Left ventricle myocardium superior (tissue), 1 donor: Measurements from ENCODE around the gene SMC1A. TPM values are rescaled to one million over a fixed set of nuclear protein-coding genes. Genes with fewer than 3 reads are reported as not detected.
A peak's percentile ranks its signal among the peaks of the same experiment; 100 is the strongest.
"Not testable (repeated sequence)": the region's sequence is repeated elsewhere in the genome, so short reads cannot be mapped to it uniquely, and the experiment has no call there.

Source experiments
- ATAC-seq: fragments of 200-7000 bp; cut with Tn5 transposase; one replicate; pipeline ENCODE4 v1.9.1; 2020; ENCODE audit warnings: mild to moderate bottlenecking, moderate library complexity
- DNase-seq: peaks from one replicate; pipeline ENCODE4 v3.0.0-alpha.2; 2020
- intact Hi-C: fragments of 100-400 bp; cut with micrococcal nuclease; formaldehyde crosslinking; loops from one replicate; pipeline ENCODE4 v1.11.0; 2022
- total RNA-seq: library from RNA; stranded (reverse); fragmentation: NEBNext Ultra II Directional; extraction: Animal tissue kit (Norgen Biotek cat#: 25700); gene quantifications from one replicate; pipeline ENCODE4 v1.2.1, GENCODE V29; 2021
- donor health status: DM: no; HTN: yes; CAD: no; lungs with severe emphysema.

SMC1A gene
- total RNA-seq, 1 donor from 2014 or later = 40.2 TPM

DNA sequence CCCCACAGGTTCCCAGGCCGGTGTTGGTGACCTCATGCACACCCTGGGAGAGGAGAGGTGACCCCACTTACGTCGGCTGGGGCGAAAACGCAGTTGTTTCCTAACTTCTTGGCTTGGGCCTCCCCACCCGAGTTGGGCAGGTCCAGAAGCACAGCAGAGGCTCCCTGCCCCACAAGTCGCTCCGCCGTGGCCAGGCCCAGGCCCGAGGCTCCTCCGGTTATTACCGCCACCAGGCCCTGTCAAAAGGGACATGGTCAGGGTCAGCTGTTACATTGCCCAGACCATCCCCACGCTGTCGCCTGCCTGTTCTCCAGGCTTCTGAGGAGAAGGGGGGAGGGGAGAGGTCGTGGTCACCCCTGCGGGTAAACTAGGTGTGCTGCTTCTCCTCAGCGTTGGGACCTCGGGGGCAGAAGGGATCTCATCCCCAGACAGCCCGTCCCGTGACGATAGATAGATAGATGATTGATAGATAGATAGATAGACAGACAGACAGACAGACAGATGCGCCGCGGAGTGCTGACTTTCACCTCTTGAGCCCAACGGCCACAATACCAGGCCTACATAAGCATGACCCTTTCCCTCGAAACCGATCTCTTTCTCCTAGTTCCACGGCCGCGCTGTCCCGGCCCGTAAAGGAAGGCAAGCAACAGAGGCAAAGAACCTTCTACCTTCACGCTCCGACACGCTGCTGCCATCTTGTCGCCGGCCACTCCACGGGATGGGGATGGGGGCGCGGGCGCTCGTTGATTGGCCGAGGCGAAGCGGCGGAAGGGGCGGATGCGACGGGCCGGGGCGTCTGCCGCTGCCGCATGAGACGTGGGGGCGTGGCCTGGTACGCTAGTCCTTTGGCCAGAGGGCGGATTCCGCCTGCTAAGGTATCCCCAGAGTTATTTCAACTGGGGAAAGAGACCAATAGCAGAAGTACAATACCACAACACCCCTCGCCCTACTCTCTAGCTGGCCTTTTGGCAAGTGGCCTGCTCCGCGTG is 11.5 kb upstream of the SMC1A start, which contains the start of gene HSD17B10:
Gene HSD17B10 (minus strand): TSS at position 720 of the 989 bp plus-strand sequence. CDS start 25 bp downstream, at position 695.
- peak; percentile 100 for ATAC-seq
- intact Hi-C loops = loop anchor here (10.0 kb wide), 1 partner anchor 119 kb away; no protein-coding TSS in a partner anchor
- peak; percentile 94 for DNase-seq

DNA sequence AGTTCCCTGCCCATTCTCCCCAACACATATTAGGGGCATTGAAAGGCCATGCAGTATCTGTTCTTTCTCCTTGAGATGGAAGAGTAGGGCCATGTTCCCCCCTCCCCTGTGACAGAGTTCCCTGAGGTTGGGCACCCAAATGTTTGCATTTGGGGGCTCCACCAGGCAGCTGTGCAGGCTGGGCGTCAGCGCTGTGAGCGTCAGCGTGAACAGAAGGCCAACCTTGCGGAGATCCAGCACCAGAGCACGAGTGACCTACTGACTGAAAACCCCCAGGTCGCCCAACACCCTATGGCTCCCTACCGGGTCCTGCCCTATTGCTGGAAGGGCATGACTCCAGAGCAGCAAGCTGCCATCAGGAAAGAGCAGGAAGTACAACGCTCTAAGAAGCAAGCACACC is 7.8 kb upstream of the SMC1A start:
- intact Hi-C loops = loop anchor here (10.0 kb wide), 1 partner anchor 115 kb away; no protein-coding TSS in a partner anchor
- DNase-seq (no peak), ATAC-seq (no peak)

DNA sequence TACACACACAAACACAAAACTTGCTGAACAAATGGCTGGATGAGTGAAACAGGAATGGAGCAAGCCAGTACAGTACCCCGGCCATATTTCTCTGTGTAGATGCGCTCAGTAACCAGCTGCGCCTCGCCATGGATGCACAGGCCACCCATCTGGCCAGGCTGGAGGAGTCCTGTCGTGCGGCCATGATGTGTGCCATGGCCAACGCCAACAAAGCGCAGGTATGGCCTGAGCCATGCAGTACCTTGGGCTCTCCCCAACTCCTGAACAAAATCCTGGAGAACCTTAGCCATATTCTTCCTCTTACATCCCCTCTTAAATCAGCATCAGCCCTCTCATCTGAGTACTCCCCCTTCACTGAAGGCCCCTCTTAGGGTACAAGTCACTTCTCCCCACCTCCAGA is 7.3 kb upstream of the SMC1A start:
- intact Hi-C loops = loop anchor here (10.0 kb wide), 1 partner anchor 115 kb away; no protein-coding TSS in a partner anchor
- ATAC-seq = no peak
- no peak for DNase-seq

DNA sequence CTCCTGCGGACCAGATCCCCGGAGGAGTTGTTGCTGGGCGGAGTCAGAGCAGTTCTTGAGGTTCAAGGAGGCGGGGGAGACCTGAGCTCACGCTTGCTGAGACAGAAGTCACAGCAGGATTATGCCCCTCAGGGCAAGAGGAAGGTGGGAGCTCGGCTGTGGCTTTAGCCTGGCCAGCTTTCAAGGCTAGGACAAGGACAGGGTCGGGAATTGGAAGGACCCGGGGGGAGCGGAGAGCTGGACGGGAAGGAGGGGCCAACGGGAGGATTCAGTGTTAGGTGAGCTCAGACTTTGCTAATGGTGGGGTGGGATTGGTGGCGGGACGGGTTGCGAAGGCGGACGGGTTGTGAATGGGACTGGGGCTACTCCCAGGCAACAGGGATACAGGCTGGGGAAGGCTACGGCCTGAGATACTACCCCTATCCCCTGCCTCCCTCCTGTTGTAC is 430 bp upstream of the SMC1A start, which contains the start of gene RIBC1:
Gene RIBC1 (plus strand): TSS at position 13 of the 446 bp plus-strand sequence. CDS start 3,404 bp downstream, outside the sequence.
- intact Hi-C loops = no loop called here
- no peak for DNase-seq
- no peak for ATAC-seq

DNA sequence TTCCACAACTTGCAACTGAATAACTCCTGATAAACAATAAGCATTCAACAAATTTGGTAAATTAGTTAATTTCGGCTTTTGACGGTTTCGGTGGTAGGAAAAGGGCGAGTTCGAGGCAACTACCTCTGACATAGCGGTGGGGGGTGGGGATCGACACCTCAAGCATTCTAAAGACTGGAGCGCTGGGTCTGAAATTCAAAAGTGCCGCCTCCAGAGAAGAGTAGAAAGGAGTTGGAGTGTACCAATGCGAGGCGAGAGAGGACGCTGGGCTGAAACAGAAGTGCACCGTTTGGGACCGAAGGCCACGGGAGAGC is 725 bp downstream of the SMC1A start:
- intact Hi-C loops = no loop called here
- ATAC-seq (no peak), DNase-seq (no peak)

DNA sequence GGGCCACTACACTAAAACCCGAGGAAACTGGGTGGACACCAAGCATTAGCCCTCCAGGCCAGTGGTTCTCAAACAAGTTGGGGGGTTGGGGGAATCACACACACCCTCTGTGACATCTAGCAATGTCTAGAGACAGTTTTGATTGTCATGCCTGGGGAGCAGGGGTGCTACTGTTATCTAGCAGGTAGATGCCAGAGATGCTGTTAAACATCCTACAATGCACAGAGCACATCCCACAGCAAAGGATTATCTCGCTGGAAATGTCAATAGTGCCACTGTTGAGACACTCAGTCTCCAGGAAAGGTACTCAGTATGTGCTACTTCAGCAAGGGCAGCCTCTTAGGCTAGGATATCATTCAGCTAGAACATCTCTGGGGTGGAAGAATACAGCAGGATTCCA is 1.3 kb downstream of the SMC1A start:
- ATAC-seq (no peak), DNase-seq (no peak)
- intact Hi-C loops = no loop called here

DNA sequence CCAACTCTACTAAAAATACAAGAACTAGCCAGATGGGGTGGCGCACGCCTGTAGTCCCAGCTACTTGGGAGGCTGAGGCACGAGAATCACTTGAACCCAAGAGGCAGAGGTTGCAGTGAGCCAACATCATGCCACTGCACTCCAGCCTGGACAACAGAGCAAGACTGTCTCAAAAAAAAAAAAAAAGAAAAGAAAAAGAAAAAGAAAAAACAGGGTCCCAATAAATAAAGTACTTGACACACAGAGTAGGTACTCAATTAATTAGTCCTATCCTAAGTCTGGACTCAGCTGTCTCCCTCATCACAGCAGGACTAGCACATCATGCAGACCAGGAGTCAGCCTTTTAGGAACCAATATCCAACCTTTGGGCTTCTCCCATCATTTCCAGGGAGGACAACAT is 2.1 kb downstream of the SMC1A start:
- DNase-seq, intact Hi-C loops, ATAC-seq: not testable (repeated sequence)

DNA sequence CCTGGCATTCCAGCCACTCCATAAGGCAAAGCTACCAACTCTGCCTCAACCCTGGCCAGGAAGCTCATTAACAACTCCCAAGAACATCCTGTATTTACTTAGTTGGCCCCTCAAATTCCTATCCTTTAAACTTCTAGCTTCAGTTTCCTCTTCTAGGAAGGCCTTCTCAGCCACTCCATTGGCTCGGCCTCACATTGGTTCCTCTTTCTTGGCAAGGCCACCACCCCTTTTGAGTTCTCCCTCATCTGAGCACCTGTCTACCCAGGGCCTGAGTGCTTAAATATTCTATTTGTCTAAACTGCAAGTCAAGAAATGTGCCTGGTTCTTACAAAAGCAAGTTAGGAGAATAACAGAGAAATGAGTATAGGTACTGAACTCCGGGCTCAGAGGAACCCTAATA is 10.0 kb downstream of the SMC1A start:
- no peak for DNase-seq

DNA sequence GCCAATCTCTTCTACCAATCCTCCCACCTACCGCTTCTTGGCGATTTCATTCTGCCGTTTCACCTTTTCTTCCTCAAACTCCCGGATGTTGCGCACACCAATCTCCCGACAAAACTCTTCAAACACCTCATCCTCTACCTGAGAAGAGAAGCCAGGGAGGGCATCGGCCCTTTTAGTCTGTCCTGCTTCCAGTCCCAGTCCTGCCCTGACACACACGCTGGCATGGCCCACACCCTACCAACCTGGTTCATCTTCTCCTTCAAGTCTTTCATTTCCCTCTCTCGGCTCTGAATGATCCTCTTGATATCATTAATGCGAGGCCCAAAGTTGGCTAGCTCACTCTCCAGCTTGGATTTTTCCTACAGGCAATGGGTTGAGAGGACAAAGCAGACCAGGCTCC is 18.9 kb downstream of the SMC1A start:
- intact Hi-C loops = no loop called here
- DNase-seq (no peak), ATAC-seq (no peak)

More for the DNA sequence above, 10.0 kb downstream of the SMC1A start:
- ATAC-seq = no peak
- intact Hi-C loops = no loop called here

DNA sequence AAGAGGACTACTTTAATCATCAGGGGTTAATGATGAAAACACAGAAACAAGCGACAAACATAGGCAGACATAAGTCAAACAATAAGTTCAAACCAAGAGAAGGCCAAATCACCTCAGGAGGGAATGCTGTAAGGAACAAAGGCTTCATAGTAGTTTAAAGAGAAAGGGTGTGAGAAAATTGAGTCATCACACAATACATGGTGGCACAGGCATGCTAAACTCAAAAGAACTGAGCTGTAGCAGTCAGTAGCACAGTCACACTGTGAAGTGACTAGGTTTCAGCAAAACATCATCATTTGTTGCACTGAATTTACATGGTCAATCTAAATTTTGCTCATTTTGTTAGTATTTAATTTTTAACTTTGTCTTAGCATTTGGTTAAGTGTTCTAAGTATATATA is 24.2 kb downstream of the SMC1A start:
- ATAC-seq = no peak
- DNase-seq = no peak
- intact Hi-C loops = no loop called here

DNA sequence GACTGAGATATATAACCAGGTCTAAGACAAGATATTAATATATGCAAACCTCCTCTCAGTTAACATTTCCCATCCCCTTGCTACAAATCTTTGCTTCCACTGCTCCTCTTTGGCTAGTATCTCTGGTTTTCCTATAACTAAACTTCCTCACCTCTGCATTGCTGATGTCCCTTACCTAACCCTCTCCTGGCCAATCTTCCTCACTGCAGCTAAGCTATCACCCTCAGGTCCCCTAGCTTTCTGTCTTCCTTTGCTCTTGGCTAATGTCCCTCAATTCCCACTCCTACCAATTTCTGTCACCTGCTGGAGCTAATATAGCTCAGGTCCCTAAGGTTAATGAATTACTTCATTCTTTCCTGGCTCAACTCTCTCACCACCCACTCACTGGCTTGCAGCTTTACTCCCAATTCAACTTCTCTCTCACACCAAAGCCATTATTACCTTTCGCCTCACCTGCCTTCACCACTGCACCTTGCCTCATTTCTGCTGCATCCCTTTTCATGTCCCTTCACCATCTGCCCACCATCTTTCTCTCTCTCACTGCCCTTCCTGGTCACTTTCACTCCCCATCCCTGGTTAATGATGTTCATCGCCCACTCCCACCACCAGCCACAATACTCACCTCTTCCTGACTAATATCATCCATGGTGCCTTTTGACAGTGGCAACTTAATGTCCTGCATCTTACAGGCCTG is 26.7 kb downstream of the SMC1A start:
- ATAC-seq = no peak
- no peak for DNase-seq

DNA sequence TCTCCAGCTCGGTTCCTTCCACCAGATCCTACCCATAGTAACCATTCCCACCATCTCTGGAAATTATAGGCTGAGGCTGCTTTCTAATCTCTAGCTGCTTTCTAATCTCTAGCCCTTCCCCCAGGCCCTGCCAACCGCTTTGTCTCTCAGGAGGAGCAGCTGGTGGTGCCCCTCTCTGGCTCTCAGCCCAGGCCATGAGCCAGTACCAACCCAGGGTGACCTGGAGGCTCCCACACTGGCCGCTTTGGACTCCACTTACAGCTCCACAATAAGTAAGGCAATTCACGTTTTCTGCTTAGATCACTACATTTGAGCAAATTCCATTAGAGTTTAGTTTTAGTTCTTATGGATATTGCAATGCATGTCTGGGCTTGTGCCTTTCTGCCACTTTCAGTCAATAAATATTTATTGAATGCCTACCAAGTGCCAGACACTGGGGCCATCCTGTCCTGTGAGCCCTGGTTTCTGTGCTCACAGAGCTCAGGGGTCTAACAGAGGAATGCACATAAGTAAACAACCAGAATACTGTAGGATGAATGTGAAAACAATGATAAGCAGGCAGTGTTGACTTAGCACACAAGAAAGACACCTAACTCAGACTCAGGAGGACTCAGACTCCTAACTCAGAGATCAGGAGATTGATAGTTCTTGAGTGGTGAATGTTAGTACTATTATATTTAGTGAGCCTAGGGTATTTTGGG is 38.9 kb downstream of the SMC1A start:
- DNase-seq (peak; percentile 44), ATAC-seq (peak; percentile 82)
- intact Hi-C loops = no loop called here

More for the DNA sequence above, 26.7 kb downstream of the SMC1A start:
- intact Hi-C loops = no loop called here

DNA sequence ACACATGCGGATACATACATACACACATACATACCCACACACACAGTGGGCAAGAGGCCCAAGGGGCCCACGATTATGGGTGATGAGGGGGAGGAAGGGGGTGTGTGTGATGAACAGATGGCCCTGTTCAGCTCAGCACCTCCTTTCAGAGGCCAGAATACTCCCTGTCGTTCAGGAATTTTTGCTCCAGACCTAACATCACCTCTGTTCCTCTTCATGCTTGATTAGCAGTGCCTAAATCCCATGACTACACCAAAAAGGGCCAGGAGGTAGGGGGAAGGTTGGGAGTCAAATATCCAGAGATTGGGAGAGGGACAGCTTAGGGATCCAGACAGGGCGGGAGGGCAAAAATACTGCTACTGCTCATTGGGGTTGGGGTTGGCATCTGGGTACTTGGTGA is 42.7 kb downstream of the SMC1A start:
- intact Hi-C loops = no loop called here
- ATAC-seq (no peak), DNase-seq (no peak)

DNA sequence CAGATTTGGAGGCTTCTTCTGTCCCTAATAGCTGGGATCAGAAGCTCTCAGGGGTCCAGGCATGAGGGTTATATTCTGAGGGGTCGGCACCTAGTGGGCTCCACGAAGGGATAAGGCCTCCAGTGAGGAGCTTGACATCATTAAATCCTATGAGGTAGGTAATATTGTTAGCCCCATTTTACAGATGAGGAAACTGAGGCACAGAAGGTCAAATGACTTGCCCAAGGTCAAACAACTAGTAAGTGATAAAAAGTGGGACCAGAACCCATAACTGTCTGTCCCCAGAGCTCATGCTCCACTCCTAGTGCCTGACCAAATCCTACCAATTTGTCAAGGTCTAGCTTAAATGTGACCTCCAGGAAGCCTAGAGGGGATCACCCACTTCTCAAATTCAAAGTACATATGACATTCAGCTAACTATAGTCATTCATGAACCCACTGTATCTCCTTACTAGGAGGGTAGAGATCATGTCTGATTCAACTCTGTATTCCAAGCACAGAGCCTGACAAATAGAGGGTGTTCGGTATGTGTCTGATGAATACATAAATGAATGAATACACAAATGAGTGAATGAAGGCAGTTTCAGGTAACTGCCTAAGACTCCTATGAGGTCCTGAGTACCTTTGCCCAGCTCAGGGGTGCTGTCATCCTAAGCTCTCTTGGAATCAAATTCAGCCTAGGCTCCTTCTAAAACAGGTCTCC is 43.3 kb downstream of the SMC1A start:
- intact Hi-C loops = no loop called here
- DNase-seq = no peak
- no peak for ATAC-seq

DNA sequence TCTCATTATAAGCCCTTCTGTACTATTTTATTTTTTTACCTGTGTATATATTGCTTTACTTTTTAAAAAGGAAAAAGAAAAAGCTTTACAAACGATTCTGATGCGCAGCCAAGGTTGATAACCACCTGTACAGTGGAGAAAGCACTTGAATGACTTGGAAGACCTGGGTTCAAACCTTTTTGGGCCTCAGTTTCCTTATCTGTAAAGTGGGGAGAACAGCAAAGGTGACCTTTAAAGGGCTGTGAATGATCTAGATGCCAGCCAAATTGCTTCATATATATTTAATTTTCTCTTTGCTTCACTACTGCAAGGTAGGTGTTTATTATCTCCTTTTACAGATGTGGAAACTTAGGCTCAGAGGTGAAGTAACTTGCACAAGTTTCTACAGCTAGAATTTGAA is 45.0 kb downstream of the SMC1A start:
- no peak for DNase-seq
- intact Hi-C loops = no loop called here
- no peak for ATAC-seq

DNA sequence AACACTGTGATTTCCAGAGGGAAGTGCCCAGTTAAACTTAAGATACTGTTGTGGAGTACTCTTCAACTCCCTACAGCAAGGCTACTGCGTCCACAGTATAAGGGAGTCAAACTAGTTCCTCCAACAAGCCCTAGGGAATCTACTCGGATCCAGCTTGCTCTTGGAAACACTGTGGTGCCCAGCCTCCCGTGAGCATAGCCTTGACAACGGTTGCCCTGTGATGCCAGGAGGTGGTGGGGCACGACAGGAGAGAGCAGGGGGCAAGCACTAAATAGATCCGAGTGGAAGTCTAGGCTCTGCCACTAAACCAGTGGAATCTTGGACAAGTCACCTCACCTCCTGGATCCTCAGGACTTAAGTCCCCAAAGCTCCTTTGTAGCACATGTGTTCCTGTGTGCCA is 45.6 kb downstream of the SMC1A start:
- DNase-seq (no peak), ATAC-seq (no peak)
- intact Hi-C loops = no loop called here

DNA sequence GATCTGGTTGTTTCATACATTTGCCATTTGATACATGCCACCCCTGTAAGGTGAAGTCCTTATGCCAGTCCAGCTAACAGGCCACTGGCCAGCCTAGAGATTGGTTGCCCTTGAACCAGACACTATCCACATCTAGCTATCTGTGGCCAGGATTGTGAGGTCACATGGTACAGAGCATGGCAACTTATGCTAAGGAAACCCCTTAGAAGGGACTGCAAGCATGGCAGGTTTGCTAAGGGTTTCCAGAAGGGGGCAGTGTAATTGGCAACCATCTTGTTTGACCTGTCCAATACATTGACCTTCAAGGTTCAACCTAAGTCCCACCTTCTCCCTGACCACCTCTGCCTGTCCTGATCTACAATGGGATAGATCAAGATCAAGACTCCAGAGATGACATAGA is 47.5 kb downstream of the SMC1A start:
- intact Hi-C loops = no loop called here
- DNase-seq = no peak
- no peak for ATAC-seq

DNA sequence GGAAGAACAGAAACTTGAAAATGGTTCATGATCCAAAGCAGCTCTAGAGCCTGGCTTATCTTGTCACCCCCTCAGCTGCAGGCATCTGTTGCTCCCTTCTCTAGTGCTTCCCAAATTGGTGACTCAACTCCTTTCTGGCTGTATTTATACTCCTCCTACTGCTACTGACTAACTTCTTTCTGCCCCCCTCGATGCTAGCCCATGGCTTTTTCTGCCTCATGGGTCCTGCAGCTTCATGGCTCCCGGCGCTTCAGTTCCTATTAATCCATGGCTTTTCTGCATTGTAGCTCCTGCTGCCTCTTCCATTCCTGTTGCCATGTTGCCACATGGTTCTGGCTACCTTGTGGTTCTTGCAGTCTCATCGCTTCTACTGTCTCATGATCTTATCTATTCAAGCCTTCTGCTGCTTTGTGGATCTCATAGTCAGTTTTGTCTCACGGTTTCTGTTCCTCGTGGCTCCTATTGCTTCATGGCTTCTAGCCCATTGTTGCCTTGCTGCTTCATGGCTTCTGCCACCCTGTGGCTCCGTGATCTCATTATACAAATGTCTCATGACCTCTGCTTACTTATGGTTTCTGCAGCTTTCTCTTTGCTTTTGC is 48.1 kb downstream of the SMC1A start:
- ATAC-seq = no peak
- DNase-seq = no peak
- intact Hi-C loops = no loop called here
